ENCODE results near the gene PHAF1.

PHAF1 gene

GRCh38 chr16:67149276-67150046, 39.7 kb downstream of the PHAF1 start:
- CTCF ChIA-PET: interaction anchor here (1.1 to 3.9 kb wide), 4 partner anchors 10 to 132 kb away, joined by 3 to 19 read pairs (median 4); no protein-coding TSS in a partner anchor
- POLR2A ChIA-PET: no interaction called here
- peaks cover 0 to 19% (median 15%) of the 10 kb centered on the region in 4 experiments for H3K4me1 ChIP-seq (ENCODE audit: control extremely low read depth in 1 of 4, control insufficient read depth in 4 of 4, insufficient read depth in 4 of 4, low read length in 3 of 4)
- H3K27ac ChIP-seq (ENCODE audit: insufficient read depth in 1 of 2, low read depth in 1 of 2, low read length in 2 of 2, poor library complexity in 1 of 2, severe bottlenecking in 2 of 2): no peak overlapping the region
- H3K36me3 ChIP-seq (ENCODE audit: control insufficient read depth in 4 of 4, insufficient read depth in 4 of 4, low read length in 3 of 4): peaks cover 5 to 47% (median 38%) of the 10 kb centered on the region in 4 experiments
- no peaks in the 10 kb centered on the region for H3K9me3 ChIP-seq (ENCODE audit: control extremely low read depth in 1 of 5, control insufficient read depth in 4 of 5, insufficient read depth in 2 of 5, low read depth in 1 of 5, low read length in 4 of 5)
- 82% methylated on average over 76 of the region's 77 CpGs for WGBS (ENCODE audit: insufficient coverage)
- no peak for DNase-seq
- H3K27me3 ChIP-seq (replicated peaks in 2 of 5; ENCODE audit: control insufficient read depth in 4 of 5, insufficient read depth in 5 of 5, low read length in 4 of 5): peaks cover 0 to 19% (median 4%) of the 10 kb centered on the region in 5 experiments
- peak overlapping the region in 2 of 7 experiments; percentile 78 to 82 for H3K4me3 ChIP-seq (ENCODE audit: control insufficient read depth in 1 of 7, extremely low read depth in 1 of 7, insufficient read depth in 4 of 7, low read depth in 2 of 7, low read length in 6 of 7)

GRCh38 chr16:67150047-67150832, 40.5 kb downstream of the PHAF1 start:
- H3K4me1 ChIP-seq (ENCODE audit: control extremely low read depth in 1 of 4, control insufficient read depth in 4 of 4, insufficient read depth in 4 of 4, low read length in 3 of 4): peaks cover 0 to 24% (median 17%) of the 10 kb centered on the region in 4 experiments
- H3K27me3 ChIP-seq (replicated peaks in 2 of 5; ENCODE audit: control insufficient read depth in 4 of 5, insufficient read depth in 5 of 5, low read length in 4 of 5): peaks cover 0 to 27% (median 5%) of the 10 kb centered on the region in 5 experiments
- H3K4me3 ChIP-seq (ENCODE audit: control insufficient read depth in 1 of 7, extremely low read depth in 1 of 7, insufficient read depth in 4 of 7, low read depth in 2 of 7, low read length in 6 of 7): peak overlapping the region; percentile 29 to 82 (median 56)
- peaks cover 0 to 4% (median 0%) of the 10 kb centered on the region in 5 experiments for H3K9me3 ChIP-seq (ENCODE audit: control extremely low read depth in 1 of 5, control insufficient read depth in 4 of 5, insufficient read depth in 2 of 5, low read depth in 1 of 5, low read length in 4 of 5)
- H3K36me3 ChIP-seq (ENCODE audit: control insufficient read depth in 4 of 4, insufficient read depth in 4 of 4, low read length in 3 of 4): peaks cover 5 to 39% (median 31%) of the 10 kb centered on the region in 4 experiments
- ChIA-PET POLR2A (no interaction called here), CTCF (interaction anchor here (0.8 to 6.1 kb wide), 13 partner anchors 10 to 188 kb away, joined by 3 to 53 read pairs (median 7); partner anchors contain the start of genes FBXL8 and TRADD)
- peak; percentile 65 to 80 (median 73) for DNase-seq
- no peak overlapping the region for H3K27ac ChIP-seq (ENCODE audit: insufficient read depth in 1 of 2, low read depth in 1 of 2, low read length in 2 of 2, poor library complexity in 1 of 2, severe bottlenecking in 2 of 2)
- 9% methylated on average over 78 of the region's 94 CpGs for WGBS (ENCODE audit: insufficient coverage)

- CTCF ChIA-PET: interaction anchor here (0.8 to 6.1 kb wide), 14 partner anchors 9 to 189 kb away, joined by 3 to 53 read pairs (median 6); partner anchors contain the start of genes FBXL8 and TRADD
- Histone ChIP-seq H3K27me3 (replicated peaks in 2 of 5; ENCODE audit: control insufficient read depth in 4 of 5, insufficient read depth in 5 of 5, low read length in 4 of 5) (peaks cover 0 to 34% (median 7%) of the 10 kb centered on the region in 5 experiments), H3K36me3 (ENCODE audit: control insufficient read depth in 4 of 4, insufficient read depth in 4 of 4, low read length in 3 of 4) (peaks cover 5 to 32% (median 26%) of the 10 kb centered on the region in 4 experiments), H3K4me1 (ENCODE audit: control extremely low read depth in 1 of 4, control insufficient read depth in 4 of 4, insufficient read depth in 4 of 4, low read length in 3 of 4) (peaks cover 0 to 28% (median 19%) of the 10 kb centered on the region in 4 experiments), H3K9me3 (ENCODE audit: control extremely low read depth in 1 of 5, control insufficient read depth in 4 of 5, insufficient read depth in 2 of 5, low read depth in 1 of 5, low read length in 4 of 5) (peaks cover 0 to 4% (median 0%) of the 10 kb centered on the region in 5 experiments), H3K27ac (ENCODE audit: insufficient read depth in 1 of 2, low read depth in 1 of 2, low read length in 2 of 2, poor library complexity in 1 of 2, severe bottlenecking in 2 of 2) (no peak within 1 kb of the TSS), H3K4me3 (ENCODE audit: control insufficient read depth in 1 of 7, extremely low read depth in 1 of 7, insufficient read depth in 4 of 7, low read depth in 2 of 7, low read length in 6 of 7) (peak within 1 kb of the TSS; percentile 29 to 82 (median 56))
- POLR2A ChIA-PET: interaction anchor here (1.0 kb wide), 1 partner anchor 204 kb away, joined by 3 read pairs; no protein-coding TSS in a partner anchor
- peak in 2 of 3 donors; percentile 50 to 77 for DNase-seq
- WGBS (ENCODE audit: insufficient coverage): 3% methylated on average over 18 of the region's 34 CpGs
Measured at GRCh38 chr16:67150833-67151396, 41.2 kb downstream of the PHAF1 start, which contains the start of gene B3GNT9. Gene B3GNT9 (minus strand): TSS chr16:67150998. CDS start chr16:67150485, 513 bp downstream.

- Histone ChIP-seq H3K4me1 (ENCODE audit: control extremely low read depth in 1 of 4, control insufficient read depth in 4 of 4, insufficient read depth in 4 of 4, low read length in 3 of 4) (peaks cover 0 to 28% (median 19%) of the 10 kb centered on the region in 4 experiments), H3K4me3 (ENCODE audit: control insufficient read depth in 1 of 7, extremely low read depth in 1 of 7, insufficient read depth in 4 of 7, low read depth in 2 of 7, low read length in 6 of 7) (peak overlapping the region in 2 of 7 experiments; percentile 78 to 82), H3K36me3 (ENCODE audit: control insufficient read depth in 4 of 4, insufficient read depth in 4 of 4, low read length in 3 of 4) (peaks cover 5 to 26% (median 20%) of the 10 kb centered on the region in 4 experiments), H3K27ac (ENCODE audit: insufficient read depth in 1 of 2, low read depth in 1 of 2, low read length in 2 of 2, poor library complexity in 1 of 2, severe bottlenecking in 2 of 2) (no peak overlapping the region), H3K27me3 (replicated peaks in 2 of 5; ENCODE audit: control insufficient read depth in 4 of 5, insufficient read depth in 5 of 5, low read length in 4 of 5) (peaks cover 0 to 36% (median 7%) of the 10 kb centered on the region in 5 experiments), H3K9me3 (ENCODE audit: control extremely low read depth in 1 of 5, control insufficient read depth in 4 of 5, insufficient read depth in 2 of 5, low read depth in 1 of 5, low read length in 4 of 5) (peaks cover 0 to 4% (median 0%) of the 10 kb centered on the region in 5 experiments)
- 66% methylated on average over 8 of the region's 8 CpGs for WGBS (ENCODE audit: insufficient coverage)
- POLR2A ChIA-PET: interaction anchor here (1.0 kb wide), 1 partner anchor 204 kb away, joined by 3 read pairs; no protein-coding TSS in a partner anchor
- CTCF ChIA-PET: interaction anchor here (1.1 to 6.1 kb wide), 12 partner anchors 11 to 189 kb away, joined by 3 to 53 read pairs (median 8); no protein-coding TSS in a partner anchor
- no peak for DNase-seq
Measured at GRCh38 chr16:67151431-67152097, 41.8 kb downstream of the PHAF1 start.

- Histone ChIP-seq H3K9me3 (ENCODE audit: control extremely low read depth in 1 of 5, control insufficient read depth in 4 of 5, insufficient read depth in 2 of 5, low read depth in 1 of 5, low read length in 4 of 5) (peaks cover 0 to 4% (median 0%) of the 10 kb centered on the region in 5 experiments), H3K4me3 (ENCODE audit: control insufficient read depth in 1 of 7, extremely low read depth in 1 of 7, insufficient read depth in 4 of 7, low read depth in 2 of 7, low read length in 6 of 7) (peak overlapping the region in 3 of 7 experiments; percentile 45 to 49 (median 46)), H3K27ac (ENCODE audit: insufficient read depth in 1 of 2, low read depth in 1 of 2, low read length in 2 of 2, poor library complexity in 1 of 2, severe bottlenecking in 2 of 2) (no peak overlapping the region), H3K36me3 (ENCODE audit: control insufficient read depth in 4 of 4, insufficient read depth in 4 of 4, low read length in 3 of 4) (no peaks in the 10 kb centered on the region), H3K27me3 (replicated peaks in 2 of 5; ENCODE audit: control insufficient read depth in 4 of 5, insufficient read depth in 5 of 5, low read length in 4 of 5) (peaks cover 0 to 25% (median 9%) of the 10 kb centered on the region in 5 experiments), H3K4me1 (ENCODE audit: control extremely low read depth in 1 of 4, control insufficient read depth in 4 of 4, insufficient read depth in 4 of 4, low read length in 3 of 4) (peaks cover 3 to 44% (median 30%) of the 10 kb centered on the region in 4 experiments)
- ChIA-PET POLR2A (interaction anchor here (0.8 kb wide), 1 partner anchor 15 kb away, joined by 4 read pairs; no protein-coding TSS in a partner anchor), CTCF (interaction anchor here (0.8 to 6.1 kb wide), 31 partner anchors 10 to 207 kb away, joined by 3 to 65 read pairs (median 5); partner anchors contain the start of genes CES3, CES4A, HSF4 and NOL3)
- DNase-seq: no peak
- 48% methylated on average over 47 of the region's 61 CpGs for WGBS (ENCODE audit: insufficient coverage)
Measured at GRCh38 chr16:67154578-67155294, 45.0 kb downstream of the PHAF1 start.

All from common myeloid progenitor, CD34-positive (primary cell).